ENCODE results near the gene PAK5.

PAK5 gene

GRCh38 chr20:9516234-9516871 lies 322.5 kb downstream of the PAK5 start:
- no peak for DNase-seq

GRCh38 chr20:9515741-9516233 lies 323.1 kb downstream of the PAK5 start:
- DNase-seq: no peak

DNA sequence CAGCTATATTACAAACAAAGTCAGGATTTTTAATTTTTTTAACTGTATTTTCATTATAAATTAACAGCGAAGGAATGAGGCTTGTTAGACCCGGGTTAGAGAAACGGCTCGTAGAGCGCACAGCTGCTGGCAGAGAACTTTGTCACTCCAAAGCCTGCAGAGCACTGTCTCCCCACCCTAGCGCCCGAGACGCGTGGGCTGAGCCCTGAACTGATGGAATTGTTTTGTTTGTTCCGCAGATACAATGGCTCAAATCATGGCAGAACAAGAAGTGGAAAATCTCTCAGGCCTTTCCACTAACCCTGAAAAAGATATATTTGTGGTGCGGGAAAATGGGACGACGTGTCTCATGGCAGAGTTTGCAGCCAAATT lies 323.7 kb downstream of the PAK5 start:
- no peak for DNase-seq

DNA sequence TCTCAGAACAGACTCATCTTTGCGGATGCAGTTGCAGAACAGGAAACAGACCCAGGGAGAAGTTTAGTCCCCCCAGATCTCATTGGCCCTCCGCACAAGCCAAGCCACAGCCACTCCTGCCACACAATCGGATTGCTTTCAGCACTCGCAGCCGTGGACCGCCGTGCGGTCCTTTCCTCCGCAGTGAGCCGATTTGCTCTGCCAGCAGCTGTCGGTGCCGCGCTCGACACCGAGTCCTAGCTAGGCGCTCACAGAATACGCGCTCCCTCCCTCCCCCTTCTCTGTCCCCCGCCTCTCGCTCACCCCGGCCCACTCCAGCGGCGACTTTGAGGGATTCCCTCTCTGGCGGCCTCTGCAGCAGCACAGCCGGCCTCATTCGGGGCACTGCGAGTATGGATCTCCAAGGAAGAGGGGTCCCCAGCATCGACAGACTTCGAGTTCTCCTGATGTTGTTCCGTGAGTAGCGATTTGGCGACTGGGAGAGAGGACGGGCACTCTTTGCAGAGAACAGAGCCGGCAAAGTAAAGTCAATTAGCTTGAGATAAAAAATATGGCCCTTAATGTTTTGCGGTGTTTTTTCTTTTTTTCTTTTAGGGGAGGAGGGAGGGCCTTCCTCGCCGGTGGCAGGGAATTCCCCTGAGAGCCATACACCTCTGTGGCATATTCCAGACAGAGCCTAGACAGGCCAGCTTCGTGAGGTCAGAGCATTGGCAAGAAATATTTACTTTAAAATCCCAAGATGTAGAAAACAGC lies 324.2 kb downstream of the PAK5 start, which contains the start of gene LAMP5:
TSS of gene LAMP5 (plus strand) at position 130 of the 753 bp plus-strand sequence. CDS start at position 393, 263 bp downstream.
- no peak for DNase-seq

GRCh38 chr20:9514072-9514460 lies 324.8 kb downstream of the PAK5 start:
- no peak for DNase-seq

DNA sequence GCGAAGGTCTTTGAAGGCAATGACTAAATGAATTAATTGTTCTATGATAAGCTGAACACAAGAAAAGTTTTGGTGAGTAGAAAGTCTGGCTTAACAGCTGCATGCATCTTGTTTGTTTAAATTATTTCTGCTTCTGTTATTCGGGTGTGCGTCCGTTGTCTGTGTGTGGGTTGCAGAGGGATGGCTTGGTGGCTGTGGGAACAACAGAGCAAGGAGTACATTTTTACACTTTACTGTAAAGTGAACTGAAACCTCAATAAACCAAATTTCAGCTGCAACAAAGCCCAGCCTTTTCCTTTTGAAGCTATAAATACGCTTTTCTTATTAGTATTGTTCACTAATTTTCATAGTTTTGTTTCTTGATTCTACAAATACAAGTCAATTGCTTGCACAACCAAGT lies 328.0 kb downstream of the PAK5 start:
- DNase-seq: no peak

DNA sequence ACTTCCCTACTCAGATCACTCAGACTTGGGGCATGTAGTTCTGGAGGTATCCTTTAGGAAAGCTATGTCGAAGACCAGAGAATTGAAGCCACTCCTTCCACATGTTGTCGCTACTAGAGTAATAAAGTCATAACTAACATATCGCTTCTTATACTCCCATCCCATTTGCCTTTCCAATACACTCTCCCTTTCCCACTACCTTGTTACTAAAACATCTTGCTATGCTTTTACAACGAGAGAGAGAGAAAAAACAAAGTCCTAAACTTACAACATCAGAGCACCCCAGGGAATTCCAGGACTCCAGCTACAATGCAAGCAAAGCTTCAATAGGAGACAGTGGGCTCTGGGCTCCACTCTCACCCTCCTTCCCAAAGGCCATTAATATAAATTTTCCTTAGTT lies 329.6 kb downstream of the PAK5 start:
- DNase-seq: no peak

DNA sequence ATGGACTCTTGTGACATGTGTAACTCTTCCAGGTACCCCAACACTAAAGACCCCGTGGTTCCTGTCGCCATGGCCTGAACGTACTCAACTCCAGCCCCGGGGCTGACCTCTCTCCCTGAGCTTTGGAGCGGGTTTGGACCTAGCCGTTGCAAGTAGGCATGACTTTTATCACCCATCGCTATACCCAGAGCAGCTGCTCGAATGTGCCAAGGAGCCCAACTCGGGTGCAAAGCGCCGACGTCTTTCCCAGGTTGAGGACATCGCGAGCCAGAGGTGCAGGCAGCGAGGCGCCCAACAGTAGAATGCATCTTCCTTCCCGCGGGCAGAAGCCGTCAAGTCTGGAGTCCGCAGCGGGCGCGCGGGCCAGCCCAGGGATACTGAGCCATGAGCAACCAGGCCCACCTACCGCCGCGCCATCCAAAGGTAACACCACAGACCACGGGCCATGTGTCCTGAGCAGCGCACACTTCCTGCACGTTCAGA lies 330.1 kb downstream of the PAK5 start:
- no peak for DNase-seq

DNA sequence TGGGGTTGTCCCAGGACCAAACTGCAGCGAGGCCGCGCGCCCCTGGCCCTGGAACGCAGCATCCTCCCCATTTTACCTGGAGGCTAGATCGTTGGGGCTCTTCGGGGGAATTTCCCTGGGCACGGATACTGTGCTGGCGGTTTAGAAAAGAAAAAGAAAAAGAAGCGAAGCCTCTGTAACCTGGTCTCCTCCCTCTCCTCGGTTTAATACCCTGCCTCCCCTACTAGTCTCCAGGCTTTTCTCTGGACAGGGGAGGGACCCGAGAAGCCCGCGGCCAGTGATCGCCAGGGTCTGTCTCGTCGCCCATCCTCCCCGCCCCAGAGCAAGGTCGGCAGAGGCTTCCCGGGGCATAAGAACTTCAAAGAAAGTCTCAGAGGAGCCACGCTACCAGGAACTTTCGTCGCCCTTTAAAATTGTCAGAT lies 330.6 kb downstream of the PAK5 start:
- DNase-seq: no peak

DNA sequence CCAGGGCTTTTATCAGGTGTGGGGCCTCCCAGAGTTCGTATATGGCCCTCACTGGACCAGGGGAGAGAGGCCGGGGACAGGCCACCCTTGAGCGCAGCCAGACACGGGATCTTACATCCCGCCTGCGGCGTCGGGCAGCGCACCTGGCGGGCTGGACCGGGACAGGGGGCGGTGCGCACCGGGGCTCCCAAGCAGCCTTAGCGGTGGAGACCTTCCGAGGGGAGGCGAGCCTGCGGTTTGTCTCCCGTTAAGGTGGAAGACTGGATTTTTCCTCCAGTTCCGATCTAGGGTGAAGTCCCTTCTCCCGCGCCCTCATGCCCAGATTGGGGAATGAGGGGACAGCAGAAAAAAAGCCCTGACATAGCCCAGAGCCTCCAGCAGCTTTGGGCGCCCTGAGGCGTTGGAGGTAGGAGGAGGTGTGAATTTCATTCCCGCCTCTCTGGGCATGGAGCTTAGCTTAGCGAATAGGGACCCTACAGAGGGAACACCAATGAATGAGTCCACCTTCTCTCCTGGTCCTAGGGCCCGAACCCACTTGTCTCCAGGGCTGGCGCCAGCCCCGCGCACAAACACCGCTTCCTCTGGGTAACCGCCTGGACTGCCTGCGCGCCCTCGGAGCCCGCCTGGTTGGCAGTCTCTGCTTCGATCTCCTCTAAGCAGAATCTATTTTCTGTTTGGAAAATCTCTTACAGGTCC lies 331.2 kb downstream of the PAK5 start:
- no peak for DNase-seq

DNA sequence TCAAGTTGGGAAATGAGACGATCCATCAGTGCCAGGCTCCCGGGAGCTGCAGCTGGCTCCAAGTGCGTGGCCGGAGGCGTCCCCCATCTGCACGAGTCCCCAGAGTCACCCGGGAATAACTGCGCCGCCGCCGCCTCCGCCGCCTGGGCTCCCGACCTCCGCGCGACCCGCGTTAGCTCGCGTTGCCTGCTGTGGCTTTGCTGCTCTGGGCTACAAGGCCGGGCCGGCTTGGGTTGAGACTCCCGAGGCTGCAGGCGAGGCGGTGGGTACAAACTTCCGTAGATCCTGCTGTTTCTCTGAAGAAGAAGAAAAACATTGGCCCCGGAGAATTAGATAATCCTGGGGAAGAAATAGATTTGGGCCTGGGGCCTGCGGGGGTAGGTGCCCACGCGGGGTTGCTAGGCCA lies 331.9 kb downstream of the PAK5 start:
- DNase-seq: no peak

- no peak for DNase-seq
Observed at GRCh38 chr20:9506280-9506821, 332.5 kb downstream of the PAK5 start.

- no peak for DNase-seq
Observed at GRCh38 chr20:9503526-9504245, 335.2 kb downstream of the PAK5 start.

GRCh38 chr20:9501473-9501872 lies 337.4 kb downstream of the PAK5 start:
- DNase-seq: no peak

- no peak for DNase-seq
Observed at GRCh38 chr20:9500121-9500520, 338.8 kb downstream of the PAK5 start.

DNA sequence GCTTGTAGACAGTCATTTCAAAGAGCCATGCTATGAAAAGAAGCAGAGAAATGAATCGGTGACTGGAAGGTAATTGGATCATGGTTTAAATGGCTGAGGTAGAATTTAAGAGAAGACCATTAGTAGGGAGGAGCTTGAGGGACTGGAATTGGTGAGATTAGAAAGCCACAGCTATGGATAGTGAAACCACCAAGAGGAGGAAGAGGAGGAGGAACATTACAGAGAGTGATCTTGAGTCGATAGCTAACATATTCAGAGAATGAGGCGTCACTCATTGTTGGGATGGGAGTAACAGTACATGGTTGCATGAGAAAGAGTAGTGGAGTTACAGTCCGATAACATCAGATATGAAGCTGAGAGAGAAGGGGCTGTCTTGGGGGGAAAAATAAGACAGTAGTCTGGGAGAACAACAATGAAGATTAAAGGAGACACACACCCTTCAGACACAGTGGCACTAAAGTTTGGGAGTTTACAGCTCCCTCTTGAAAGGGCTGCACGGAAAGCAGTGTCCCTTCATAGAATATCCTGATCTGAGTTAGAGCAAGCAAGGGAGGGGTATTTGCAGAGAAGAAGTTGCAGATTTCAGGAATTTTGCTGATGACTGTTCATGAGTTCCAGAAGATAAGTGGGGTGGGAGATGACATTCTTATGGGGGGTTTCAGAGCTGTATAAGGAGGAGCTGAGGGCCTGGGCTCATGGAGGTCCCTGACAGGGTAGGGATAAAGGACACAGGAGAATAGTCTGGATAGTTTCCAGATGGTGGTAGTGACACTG lies 339.6 kb downstream of the PAK5 start:
- no peak for DNase-seq

- DNase-seq: no peak
Observed at GRCh38 chr20:9498322-9498721, 340.6 kb downstream of the PAK5 start.

DNA sequence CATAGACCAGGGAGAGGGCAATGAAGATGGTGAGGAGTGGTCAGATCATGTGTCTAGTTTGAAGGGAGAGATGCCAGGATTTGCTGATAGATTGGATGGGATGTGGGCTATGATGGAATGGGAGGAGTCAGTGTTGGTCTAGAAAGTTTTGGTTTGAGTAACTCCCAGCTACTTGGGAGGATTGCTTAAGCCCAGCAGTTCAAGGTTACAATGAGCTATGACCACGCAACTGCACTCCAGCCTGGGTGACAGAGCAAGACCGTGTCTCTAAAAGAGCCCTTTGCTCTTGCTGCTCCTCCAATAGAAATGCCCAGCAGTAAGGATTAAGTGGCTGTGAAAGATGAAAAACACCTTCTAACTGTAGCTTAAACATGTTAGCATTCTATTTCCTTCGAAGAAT lies 342.7 kb downstream of the PAK5 start:
- no peak for DNase-seq

GRCh38 chr20:9495701-9496100 lies 343.2 kb downstream of the PAK5 start:
- no peak for DNase-seq

DNA sequence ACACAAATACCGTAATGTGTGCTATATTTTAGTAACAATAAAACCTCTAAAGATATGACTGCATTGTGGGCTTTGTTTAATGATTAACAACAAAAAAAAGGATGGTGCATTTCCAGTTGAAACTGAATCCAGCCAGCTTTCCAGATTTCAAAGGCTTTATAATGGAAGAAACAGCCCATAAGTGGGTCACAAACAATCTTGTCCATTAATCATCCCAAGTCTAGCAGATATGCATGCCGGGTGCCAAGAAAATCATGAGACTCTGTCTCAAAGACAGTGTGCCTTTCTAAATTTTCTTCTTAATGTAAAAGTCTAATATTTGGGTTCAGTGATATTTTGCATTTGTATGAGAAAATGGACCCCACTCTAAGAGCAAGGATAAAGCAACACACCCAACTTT lies 345.1 kb downstream of the PAK5 start:
- no peak for DNase-seq

DNA sequence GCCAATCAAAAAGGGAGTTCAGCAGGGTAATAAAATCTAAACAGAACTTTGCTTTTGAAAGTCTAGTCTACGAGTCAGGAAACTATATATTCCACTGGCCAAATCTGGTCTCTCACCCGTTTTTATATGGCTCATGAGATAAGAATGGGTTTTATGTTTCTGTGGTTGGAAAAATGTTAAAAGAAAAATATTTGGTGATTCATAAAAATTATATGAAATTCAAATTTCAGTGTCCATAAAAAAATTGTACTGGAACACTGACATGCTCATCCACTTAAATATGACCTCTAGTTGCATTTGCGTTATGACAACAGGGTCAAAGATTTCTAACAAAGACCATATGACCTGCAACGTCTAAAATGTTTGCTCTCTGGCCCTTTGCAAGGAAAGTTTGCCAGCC lies 346.8 kb downstream of the PAK5 start:
- no peak for DNase-seq

GRCh38 chr20:9491324-9491723 lies 347.6 kb downstream of the PAK5 start:
- no peak for DNase-seq
